Measurements from ENCODE around the gene RGL2. TPM values are rescaled to one million over a fixed set of nuclear protein-coding genes. Genes with fewer than 3 reads are reported as not detected.
"Not testable (repeated sequence)": the region's sequence is repeated elsewhere in the genome, so short reads cannot be mapped to it uniquely, and the experiment has no call there.

The RGL2 gene
- total and polyA plus RNA-seq, 2 of the 4 experiments (the other 2 are of a cell fraction), result 4.1 to 26.9 TPM

DNA sequence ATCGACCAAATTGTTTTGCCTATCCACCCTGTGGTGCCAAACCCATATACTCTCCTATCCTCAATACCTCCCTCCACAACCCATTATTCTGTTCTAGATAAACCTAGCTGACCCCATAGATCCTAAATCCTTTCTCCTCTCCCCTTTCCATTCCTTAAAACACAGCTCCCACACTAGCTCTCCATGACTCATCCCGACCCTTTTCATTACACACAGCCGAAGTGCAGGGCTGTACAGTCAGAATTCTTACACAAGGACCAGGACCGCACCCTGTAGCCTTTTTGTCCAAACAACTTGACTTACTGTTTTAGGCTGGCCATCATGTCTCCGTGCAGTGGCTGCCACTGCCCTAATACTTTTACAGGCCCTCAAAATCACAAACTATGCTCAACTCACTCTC is 48.2 kb upstream of the RGL2 start:
- H2AK9ac ChIP-seq (replicated peaks; ENCODE audit: low read depth, low read length, poor library complexity); H2BK120ac ChIP-seq (ENCODE audit: low read depth, low read length); H3K36me3 ChIP-seq (ENCODE audit: control insufficient read depth, insufficient read depth, low read length); H3K56ac ChIP-seq (ENCODE audit: extremely low read depth, insufficient read depth, low read length); H3K9ac ChIP-seq (ENCODE audit: low read depth, low read length); in situ Hi-C loops (cut with MboI; ENCODE audit: low sequenced_read_pairs); H3K9me1 ChIP-seq (ENCODE audit: insufficient read depth, low read length); H4K20me1 ChIP-seq (ENCODE audit: insufficient read depth, low read length); H4K5ac ChIP-seq (ENCODE audit: low read depth, low read length); H4K8ac ChIP-seq (ENCODE audit: low read depth in 2 of 2, low read length in 2 of 2); BruUV-seq (replicated peaks); H3K4me1 ChIP-seq (ENCODE audit: control insufficient read depth, insufficient read depth, low read length); intact Hi-C loops (cut with micrococcal nuclease); H3K4me3 ChIP-seq (ENCODE audit: insufficient read depth, low read depth, low read length); dilution Hi-C loops (cut with HindIII; ENCODE audit: low sequenced_read_pairs, unreplicated experiment); H3K18ac ChIP-seq (ENCODE audit: low read depth, low read length); H4K91ac ChIP-seq (ENCODE audit: insufficient read depth, low read depth, low read length); H3K23ac ChIP-seq (ENCODE audit: low read depth, low read length); H3K79me1 ChIP-seq (ENCODE audit: low read depth in 1 of 2, low read length in 2 of 2); H3K4me2 ChIP-seq (ENCODE audit: low read depth, low read length); H2AK5ac ChIP-seq (ENCODE audit: low read depth, low read length); H3K4ac ChIP-seq (ENCODE audit: low read depth, low read length); H2AFZ ChIP-seq (replicated peaks; ENCODE audit: low read length, poor library complexity); H3K27ac ChIP-seq (ENCODE audit: insufficient read depth, low read length); POLR2A ChIA-PET (ENCODE audit: unreplicated experiment); H2BK20ac ChIP-seq (ENCODE audit: low read depth, low read length); H2BK15ac ChIP-seq (ENCODE audit: low read depth, low read length); CTCF ChIA-PET; H3K9me3 ChIP-seq (ENCODE audit: control insufficient read depth, insufficient read depth, low read length); H3K14ac ChIP-seq (replicated peaks; ENCODE audit: low read depth, low read length); H3K27me3 ChIP-seq (ENCODE audit: control insufficient read depth, insufficient read depth, low read length); H2BK5ac ChIP-seq (ENCODE audit: low read depth, low read length, poor library complexity, severe bottlenecking): not testable (repeated sequence)
- 51% methylated on average over 4 of the region's 5 CpGs; no CpG with 5 or more reads in 1 of the 2 experiments for WGBS, 2 experiments (ENCODE audit: extremely low coverage in 2 of 2, insufficient read length in 1 of 2)
- TF ChIP-seq CEBPB (IDR thresholded peaks at IDR 0.05; ENCODE audit: low read depth, low read length), result peak; percentile 41; the same call in 1 of the 2 replicates
- TF ChIP-seq FOS (IDR thresholded peaks at IDR 0.05; ENCODE audit: low read depth, low read length), result peak; percentile 56
- DNase-seq (peak; percentile 58), ATAC-seq (ENCODE audit: low read depth) (peak; percentile 61)

All from IMR-90 (cell line).